ENCODE measurements around the gene PPDPF. TPM values are rescaled to one million over a fixed set of nuclear protein-coding genes. Genes with fewer than 3 reads are reported as not detected.

The PPDPF gene
- total RNA-seq, 4 donors from 2014 or later = 35.8 to 200 (median 88.6) TPM

DNA sequence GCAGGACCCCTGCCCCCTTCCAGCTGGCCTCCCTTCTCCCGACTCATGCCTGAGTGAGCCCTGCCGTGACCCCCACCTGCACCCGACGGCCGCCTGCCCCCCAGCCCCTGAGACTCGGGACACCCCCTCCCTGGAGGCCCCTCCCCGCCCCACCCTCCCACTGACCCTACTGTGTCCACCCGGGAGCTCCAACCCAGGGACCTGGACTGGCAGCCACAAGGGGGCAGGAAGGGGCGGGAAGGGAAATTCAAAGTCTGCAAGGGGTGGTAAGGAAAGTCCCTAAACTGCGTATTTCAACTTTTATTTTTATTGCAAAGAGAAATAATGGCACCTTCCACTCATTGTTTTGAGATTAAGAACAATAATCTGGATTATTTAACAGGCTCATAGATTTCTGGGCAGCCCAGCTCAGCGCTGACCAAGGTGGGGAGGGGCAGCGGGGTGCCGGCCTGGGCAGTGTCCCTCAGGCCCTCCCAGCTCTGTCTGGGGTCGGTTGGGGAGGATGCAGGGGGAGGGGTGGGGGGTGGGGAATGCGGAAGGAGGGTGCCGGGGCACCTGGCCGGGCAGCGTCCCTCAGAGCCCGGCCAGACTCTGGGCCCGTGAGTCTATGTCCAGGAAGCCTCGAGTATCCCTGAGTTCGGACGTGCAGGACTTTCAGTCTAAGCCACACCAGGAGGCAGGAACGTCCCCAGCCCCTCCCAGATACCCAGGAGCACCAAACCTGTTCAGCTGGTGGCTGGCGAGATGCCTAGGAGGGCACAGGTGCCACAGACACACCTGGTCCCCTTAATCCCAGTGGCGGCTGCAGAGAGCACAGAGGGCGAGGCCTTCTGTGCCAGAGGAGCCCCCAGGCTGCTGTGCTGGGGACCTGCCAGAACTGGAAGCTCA, 17.9 kb downstream of the PPDPF start:
- DNase-seq = no peak
- Histone ChIP-seq H3K27ac (no peak overlapping the region), H3K27me3 (peaks cover 11 to 12% of the 10 kb centered on the region in 2 donors), H3K9me3 (no peaks in the 10 kb centered on the region), H3K36me3 (no peaks in the 10 kb centered on the region), H3K4me3 (no peak overlapping the region), H3K4me1 (no peaks in the 10 kb centered on the region)
- no peak for TF ChIP-seq POLR2A (IDR thresholded peaks at IDR 0.05)
- TF ChIP-seq, protein P1, sequence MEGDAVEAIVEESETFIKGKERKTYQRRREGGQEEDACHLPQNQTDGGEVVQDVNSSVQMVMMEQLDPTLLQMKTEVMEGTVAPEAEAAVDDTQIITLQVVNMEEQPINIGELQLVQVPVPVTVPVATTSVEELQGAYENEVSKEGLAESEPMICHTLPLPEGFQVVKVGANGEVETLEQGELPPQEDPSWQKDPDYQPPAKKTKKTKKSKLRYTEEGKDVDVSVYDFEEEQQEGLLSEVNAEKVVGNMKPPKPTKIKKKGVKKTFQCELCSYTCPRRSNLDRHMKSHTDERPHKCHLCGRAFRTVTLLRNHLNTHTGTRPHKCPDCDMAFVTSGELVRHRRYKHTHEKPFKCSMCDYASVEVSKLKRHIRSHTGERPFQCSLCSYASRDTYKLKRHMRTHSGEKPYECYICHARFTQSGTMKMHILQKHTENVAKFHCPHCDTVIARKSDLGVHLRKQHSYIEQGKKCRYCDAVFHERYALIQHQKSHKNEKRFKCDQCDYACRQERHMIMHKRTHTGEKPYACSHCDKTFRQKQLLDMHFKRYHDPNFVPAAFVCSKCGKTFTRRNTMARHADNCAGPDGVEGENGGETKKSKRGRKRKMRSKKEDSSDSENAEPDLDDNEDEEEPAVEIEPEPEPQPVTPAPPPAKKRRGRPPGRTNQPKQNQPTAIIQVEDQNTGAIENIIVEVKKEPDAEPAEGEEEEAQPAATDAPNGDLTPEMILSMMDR (IDR thresholded peaks at IDR 0.05) = no peak
- intact Hi-C loops (cut with DNase I; ENCODE audit: low total_unique reads) = loop anchor here (2.0 kb wide), 1 partner anchor 434 kb away; no protein-coding TSS in a partner anchor

- Histone ChIP-seq H3K27me3 (peaks cover 11 to 12% of the 10 kb centered on the region in 2 donors), H3K27ac (no peak overlapping the region), H3K9me3 (no peaks in the 10 kb centered on the region), H3K4me1 (no peaks in the 10 kb centered on the region), H3K4me3 (no peak overlapping the region), H3K36me3 (no peaks in the 10 kb centered on the region)
- intact Hi-C loops (cut with DNase I; ENCODE audit: low total_unique reads) = loop anchor here (2.0 kb wide), 1 partner anchor 434 kb away; no protein-coding TSS in a partner anchor
- no peak for DNase-seq
- TF ChIP-seq, protein P1 (IDR thresholded peaks at IDR 0.05) = no peak
- no peak for TF ChIP-seq POLR2A (IDR thresholded peaks at IDR 0.05)
Measured at GRCh38 chr20:63539092-63539430, 18.5 kb downstream of the PPDPF start.

- H3K27ac ChIP-seq = no peak overlapping the region
- DNase-seq = no peak
- no peaks in the 10 kb centered on the region for H3K4me1 ChIP-seq
- intact Hi-C loops (cut with DNase I; ENCODE audit: low total_unique reads) = loop anchor here (2.0 kb wide), 1 partner anchor 433 kb away; no protein-coding TSS in a partner anchor
- no peaks in the 10 kb centered on the region for H3K36me3 ChIP-seq
- TF ChIP-seq, protein P1 (IDR thresholded peaks at IDR 0.05) = no peak
- TF ChIP-seq POLR2A (IDR thresholded peaks at IDR 0.05) = no peak
- H3K27me3 ChIP-seq = peaks cover 7 to 12% of the 10 kb centered on the region in 2 donors
- no peaks in the 10 kb centered on the region for H3K9me3 ChIP-seq
- H3K4me3 ChIP-seq = no peak overlapping the region
Measured at GRCh38 chr20:63539441-63540370, 19.1 kb downstream of the PPDPF start.

DNA sequence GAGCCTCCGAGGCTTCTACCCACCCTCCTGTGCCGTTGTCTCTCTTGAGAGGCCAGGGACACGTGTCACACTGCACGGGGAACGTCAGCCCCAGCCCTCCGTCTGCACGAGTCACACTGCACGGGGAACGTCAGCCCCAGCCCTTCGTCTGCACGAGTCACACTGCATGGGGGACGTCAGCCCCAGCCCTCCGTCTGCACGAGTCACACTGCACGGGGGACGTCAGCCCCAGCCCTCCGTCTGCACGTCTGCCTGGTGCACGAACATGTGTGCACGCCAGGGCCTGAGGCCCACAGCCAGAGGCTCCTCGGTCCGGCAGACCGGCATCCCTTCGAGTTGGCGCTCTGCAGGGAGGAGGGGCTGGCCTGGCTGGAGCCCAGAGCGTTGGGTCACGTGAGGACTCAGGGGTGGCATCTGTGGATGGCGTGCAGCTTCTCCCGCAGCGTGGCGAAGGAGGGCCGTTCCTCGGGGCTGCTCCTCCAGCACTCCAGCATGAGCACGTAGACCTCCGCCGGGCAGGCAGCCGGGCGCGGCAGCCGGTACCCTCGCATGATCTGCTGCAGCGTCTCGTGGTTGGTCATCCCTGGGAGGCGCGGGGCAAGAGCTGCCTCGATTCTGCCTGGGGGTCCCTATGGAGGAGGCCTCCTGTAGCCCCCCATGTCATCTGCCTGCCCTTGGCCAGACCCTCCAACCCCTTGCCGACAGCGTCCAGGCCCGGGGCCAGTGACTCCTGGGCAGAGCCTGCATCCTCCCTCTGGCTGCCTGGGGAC, 20.0 kb downstream of the PPDPF start:
- TF ChIP-seq, protein P1 (IDR thresholded peaks at IDR 0.05) = no peak
- no peak for TF ChIP-seq POLR2A (IDR thresholded peaks at IDR 0.05)
- intact Hi-C loops (cut with DNase I; ENCODE audit: low total_unique reads) = no loop called here
- Histone ChIP-seq H3K4me3 (no peak overlapping the region), H3K36me3 (no peaks in the 10 kb centered on the region), H3K27me3 (peaks cover 7 to 12% of the 10 kb centered on the region in 2 donors), H3K9me3 (no peaks in the 10 kb centered on the region), H3K4me1 (no peaks in the 10 kb centered on the region), H3K27ac (no peak overlapping the region)
- DNase-seq = no peak

Measured in uterus (tissue), 4 donors.